NCI-H1694 (cell line): ENCODE results near the gene LRRC56.

Experiments used
- DNase-seq: peaks from one replicate; lab custom pipeline; 2025; lab: John Stamatoyannopoulos, UW

LRRC56 gene

DNA sequence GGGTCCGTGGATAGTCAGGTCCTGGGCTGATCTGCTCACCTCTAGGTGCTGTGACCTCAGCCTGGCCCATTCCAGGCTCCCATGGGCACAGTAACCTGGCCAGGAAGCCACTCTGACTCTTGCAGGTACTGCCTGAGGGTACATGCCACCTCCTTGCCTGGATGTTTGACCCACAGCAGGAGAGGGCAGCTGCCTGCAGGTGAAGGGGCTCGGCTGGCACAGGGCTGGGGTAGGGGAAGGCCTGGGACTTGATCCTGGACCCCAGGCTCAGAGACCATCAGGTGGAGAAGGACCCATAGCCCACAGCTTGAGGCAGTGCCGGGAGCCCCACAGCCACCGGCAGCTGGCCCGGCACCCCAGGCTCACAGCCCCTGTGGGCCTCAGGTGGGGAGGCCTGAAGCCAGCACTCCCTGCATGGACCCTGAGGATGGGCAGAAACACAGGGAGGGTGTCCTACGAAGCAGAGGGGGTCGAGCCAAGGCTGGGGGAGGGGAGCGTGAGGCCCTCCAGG is 2.7 kb downstream of the LRRC56 start:
- no peak for DNase-seq

DNA sequence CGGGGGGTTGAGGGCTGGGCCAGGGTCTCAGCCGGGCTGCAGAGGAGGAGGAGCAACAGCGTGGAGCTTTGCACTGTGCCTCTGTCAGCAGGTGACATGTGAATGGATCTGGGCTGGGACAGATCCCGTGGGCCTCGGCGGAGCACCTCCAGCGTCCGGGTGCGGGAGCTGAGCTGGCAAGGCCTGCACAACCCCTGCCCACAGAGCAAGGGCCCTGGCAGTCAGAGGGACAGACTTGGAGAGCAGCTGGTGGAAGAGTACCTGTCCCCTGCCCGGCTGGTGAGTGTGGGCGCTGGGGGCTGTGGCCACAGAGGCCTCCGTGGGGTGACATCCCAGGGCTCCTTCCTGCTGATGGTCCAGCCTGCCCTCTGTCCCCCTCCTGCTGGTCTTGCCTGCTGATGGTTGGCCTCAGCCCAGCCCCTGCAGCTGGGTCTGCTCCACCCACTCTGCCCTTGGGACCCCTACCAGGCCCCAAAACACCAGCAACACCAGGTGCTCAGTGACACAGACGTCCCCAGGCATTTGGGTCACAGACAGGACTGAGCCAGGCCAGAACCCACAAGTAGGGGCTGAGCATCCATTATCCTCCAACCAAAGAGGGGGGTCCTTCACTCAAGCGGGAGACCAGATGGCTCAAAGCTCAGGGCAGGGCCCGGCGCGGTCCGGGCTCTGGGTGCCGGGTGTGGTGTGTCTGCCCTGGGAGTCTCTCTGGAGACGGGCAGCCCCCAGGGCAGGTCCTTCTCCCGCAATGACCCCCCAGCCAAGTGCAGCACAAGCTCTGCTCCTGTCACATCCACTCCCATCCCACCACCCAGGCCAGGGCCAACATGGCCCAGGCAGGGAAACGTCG is 3.5 kb downstream of the LRRC56 start:
- no peak for DNase-seq

- DNase-seq = no peak
Measured at GRCh38 chr11:541433-541885, 4.1 kb downstream of the LRRC56 start.

DNA sequence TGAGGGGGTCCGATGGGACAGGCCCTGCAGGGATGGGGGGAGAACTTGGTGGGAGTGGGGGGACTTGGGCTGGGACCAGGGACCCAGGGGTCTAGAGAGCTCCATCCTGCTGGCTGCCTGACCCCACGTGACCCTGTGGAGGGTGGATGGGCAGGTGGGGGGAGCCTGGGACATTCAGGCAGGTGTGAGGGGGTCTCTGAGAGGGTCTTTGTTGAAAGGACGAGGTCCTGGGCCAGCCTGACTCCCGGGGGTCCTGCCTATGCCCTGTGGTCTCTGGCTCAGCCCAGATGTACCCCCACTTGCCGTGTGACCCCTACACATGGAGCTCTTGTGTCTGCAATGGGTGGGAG is 7.5 kb downstream of the LRRC56 start:
- no peak for DNase-seq

DNA sequence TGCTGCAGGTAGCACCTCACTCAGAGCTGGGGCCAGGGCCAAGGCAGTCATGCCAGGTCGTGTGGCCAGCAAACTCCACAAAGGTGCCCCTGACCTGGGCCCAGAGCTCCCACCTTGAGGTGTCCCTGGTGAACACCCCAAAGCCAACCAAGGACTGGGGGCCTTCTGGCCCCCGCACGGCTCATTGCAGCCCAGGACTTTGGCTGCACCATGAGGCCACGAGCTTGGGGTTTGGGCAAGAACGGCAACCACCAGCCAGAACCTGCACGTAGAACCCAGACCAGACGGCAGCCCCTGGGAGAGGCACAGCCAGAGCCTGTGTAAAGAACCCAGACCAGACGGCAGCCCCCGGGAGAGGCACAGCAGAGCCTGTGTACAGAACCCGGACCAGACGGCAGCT is 7.8 kb downstream of the LRRC56 start:
- DNase-seq = no peak

DNA sequence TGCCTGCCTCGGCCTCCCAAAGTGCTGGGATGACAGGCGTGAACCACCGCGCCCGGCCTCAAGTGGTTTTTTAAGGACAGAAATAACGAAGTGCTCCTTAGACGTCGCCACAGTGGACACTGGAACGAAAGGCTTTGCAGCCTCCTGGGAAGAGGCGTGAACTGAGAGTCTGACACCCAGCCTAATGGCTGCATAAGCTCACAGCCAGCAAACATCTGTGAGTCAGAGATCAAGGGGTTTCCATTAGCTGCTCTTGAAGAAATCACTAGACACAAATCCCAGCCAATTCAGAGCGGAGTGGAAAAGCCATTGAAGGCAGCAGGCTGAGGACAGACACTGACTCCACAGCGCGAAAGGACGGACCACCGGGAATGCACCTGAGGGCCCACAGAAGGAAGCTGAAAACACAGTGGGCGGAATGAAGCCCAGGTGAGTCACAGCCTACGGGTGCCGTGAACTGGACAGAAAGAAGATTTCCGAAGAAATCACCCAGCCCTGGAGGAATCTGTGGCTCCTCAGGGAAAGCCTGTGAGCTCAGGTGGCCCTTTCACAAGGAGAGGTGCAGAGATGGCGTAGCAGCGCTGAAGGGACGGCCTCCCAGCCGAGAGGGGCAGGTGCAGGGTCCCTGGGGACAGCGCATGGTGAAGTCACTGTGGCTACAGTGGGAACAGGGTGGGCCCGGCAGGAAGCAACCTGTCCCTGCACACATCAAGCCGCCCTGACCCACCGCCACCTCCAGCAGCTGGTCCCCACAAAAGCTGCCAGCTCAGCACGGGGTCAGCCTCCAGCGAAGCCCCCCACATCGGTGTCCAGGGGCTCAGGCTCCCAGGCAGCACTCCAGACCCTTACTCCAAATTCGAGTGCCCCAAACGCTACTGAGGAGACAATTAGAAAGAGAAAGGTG is 11.6 kb downstream of the LRRC56 start:
- DNase-seq = no peak

- no peak for DNase-seq
Measured at GRCh38 chr11:550021-550745, 12.9 kb downstream of the LRRC56 start.

DNA sequence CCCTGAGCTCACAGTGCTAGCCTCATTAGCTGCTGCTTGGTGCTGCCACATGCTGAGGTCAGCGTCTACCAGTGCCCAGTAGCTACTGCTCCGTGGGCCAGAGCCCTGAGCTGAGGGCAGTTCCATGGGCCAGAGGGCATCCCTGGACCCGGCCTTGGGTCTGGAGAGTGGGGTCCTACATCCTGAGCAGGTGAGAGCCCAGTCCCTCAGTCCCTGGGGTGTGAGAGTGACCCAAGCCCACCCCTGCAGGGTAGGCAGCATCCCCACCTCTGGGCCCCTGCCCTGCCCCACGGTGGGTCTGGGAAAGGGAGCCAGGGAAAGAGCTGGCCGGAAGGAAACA is 13.4 kb downstream of the LRRC56 start:
- DNase-seq = no peak

DNA sequence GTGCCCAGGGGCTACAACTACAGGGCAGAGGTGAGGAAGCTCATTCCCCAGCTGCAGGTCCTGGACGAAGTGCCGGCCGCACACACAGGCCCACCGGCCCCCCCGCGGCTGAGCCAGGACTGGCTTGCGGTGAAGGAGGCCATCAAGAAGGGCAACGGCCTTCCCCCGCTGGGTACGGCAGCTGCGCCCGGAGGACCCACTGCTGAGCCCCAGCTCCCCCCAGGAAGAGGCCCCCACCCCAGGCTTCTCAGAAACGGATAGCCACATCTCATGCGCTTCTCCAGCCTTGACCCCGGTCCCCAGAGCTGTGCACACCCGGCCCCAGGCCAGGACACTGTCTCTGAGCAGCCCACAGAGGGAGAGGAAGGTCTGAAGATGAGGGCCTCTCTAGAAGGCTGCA is 13.8 kb downstream of the LRRC56 start:
- DNase-seq = no peak

DNA sequence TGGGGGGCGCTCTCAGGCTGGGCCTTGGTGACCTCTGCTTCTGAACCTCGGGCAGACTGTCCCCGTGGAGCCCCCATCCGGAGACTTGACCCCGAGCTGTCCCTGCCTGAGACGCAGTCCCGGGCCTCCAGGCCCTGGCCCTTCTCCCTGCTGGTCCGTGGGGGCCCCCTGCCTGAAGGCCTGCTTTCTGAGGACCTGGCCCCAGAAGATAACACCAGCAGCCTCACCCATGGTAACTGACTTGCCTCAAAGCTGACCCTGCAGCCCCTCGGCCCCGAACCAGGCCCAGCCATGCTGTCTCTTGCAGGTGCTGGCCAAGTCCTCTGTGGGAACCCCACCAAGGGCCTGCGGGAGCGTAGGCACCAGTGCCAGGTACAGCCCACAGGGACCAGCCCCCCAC is 14.3 kb downstream of the LRRC56 start:
- no peak for DNase-seq

DNA sequence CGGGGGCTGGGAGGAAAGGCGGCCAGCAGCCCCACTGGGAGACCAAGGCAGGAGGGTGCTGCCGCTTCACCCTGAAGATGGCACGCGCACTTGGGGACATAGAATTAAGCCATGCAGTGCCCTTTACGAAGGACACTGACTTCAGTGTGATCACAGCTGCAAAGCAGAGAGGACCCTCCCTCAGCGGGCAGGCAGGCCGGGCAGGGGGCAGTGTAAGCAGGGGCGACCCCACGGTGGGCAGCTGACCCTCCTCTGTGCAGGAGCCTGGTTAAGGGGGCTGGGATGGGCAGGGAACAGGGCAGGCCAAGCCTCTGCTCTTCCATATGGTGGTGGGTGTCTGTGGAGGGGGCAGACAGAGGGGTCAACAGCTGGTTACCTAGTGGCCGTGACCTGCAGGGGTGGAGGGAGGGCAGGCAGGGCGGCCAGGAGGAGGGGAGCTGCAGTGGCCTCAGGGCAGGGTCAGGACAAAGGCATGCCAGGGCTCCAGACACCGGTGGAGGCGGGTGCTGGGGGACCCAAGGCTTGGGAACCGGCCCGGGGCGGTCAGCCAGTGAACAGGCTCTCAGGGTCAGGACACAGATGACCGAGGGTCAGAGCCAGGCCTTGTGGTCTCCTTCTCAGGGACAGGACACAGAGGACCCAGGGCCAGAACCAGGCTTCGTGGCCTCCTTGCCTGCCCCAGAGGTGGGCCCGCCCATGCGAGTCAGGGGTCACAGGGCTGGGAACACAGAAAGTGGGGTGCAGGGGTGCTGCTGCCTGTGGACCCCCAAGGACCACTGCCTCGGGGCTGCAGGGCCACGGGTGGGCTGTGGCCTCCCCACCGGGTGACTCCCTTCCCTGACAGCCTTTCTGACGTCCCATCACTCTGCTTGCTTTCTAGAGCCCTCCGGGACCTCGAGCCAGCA is 16.0 kb downstream of the LRRC56 start:
- DNase-seq = no peak

GRCh38 chr11:553988-554340 is 16.6 kb downstream of the LRRC56 start:
- no peak for DNase-seq

- no peak for DNase-seq
Measured at GRCh38 chr11:554428-555226, 17.3 kb downstream of the LRRC56 start.

GRCh38 chr11:555227-555779 is 18.0 kb downstream of the LRRC56 start:
- DNase-seq = no peak

- no peak for DNase-seq
Measured at GRCh38 chr11:555780-556661, 18.7 kb downstream of the LRRC56 start.

- DNase-seq = no peak
Measured at GRCh38 chr11:556662-557256, 19.4 kb downstream of the LRRC56 start.

GRCh38 chr11:557328-558132 is 20.2 kb downstream of the LRRC56 start:
- DNase-seq = no peak

DNA sequence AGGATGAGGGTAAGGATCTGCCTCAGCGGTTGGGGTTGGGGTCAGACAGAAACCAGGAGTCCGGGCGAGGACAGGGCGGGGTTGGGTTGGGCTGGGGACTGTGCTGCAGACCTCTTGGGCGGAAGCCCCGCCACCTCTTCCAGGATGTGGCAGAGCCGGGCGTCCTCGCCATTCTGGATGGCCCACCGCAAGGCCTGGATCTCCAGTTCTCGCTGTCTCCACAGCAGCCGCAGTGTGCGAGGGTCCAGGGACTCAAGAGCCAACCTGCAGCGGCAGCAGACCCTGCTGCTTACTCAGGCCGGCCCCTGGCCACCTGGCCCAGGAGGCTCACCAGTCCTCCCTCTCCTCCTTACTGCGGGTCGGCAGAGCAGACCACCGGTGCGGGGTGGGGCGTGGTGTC is 21.2 kb downstream of the LRRC56 start:
- DNase-seq = no peak
